ENCODE results near the gene KCNC1. TPM values are rescaled to one million over a fixed set of nuclear protein-coding genes. Genes with fewer than 3 reads are reported as not detected.

KCNC1 gene
- total RNA-seq, 1 experiment from 2014 or later, result 0.20 TPM

GRCh38 chr11:17782145-17782544, 47.6 kb downstream of the KCNC1 start:
- Mint-ChIP-seq H3K36me3 (no peaks in the 10 kb centered on the region), H3K27ac (no peak overlapping the region), H3K9me3 (no peaks in the 10 kb centered on the region), H3K4me3 (no peak overlapping the region), H3K27me3 (ENCODE audit: low read depth) (no peaks in the 10 kb centered on the region), H3K4me1 (no peaks in the 10 kb centered on the region)
- DNase-seq (ENCODE audit: low spot score) (no peak), ATAC-seq (no peak)
- TF ChIP-seq NR3C1 (CRISPR knock-in tag; conservative IDR thresholded peaks at IDR 0.05; ENCODE audit: low read depth), result no peak
- ChIA-PET POLR2A (no interaction called here), CTCF (interaction anchor here (1.6 to 6.4 kb wide), 2 partner anchors 15 to 124 kb away, joined by 7 to 48 read pairs; no protein-coding TSS in a partner anchor)

GRCh38 chr11:17782603-17783337, 48.2 kb downstream of the KCNC1 start:
- H3K4me3 Mint-ChIP-seq, result no peak overlapping the region
- H3K9me3 Mint-ChIP-seq, result no peaks in the 10 kb centered on the region
- ATAC-seq (no peak), DNase-seq (ENCODE audit: low spot score) (no peak)
- H3K36me3 Mint-ChIP-seq, result no peaks in the 10 kb centered on the region
- H3K4me1 Mint-ChIP-seq, result no peaks in the 10 kb centered on the region
- ChIA-PET CTCF (interaction anchor here (1.6 to 6.4 kb wide), 2 partner anchors 15 to 123 kb away, joined by 7 to 48 read pairs; no protein-coding TSS in a partner anchor), POLR2A (no interaction called here)
- no peak overlapping the region for H3K27ac Mint-ChIP-seq
- no peaks in the 10 kb centered on the region for H3K27me3 Mint-ChIP-seq (ENCODE audit: low read depth)
- no peak for TF ChIP-seq CDX4 (CRISPR knock-in tag; IDR thresholded peaks at IDR 0.05; ENCODE audit: borderline replicate concordance)
- TF ChIP-seq CREB1 (CRISPR knock-in tag; IDR thresholded peaks at IDR 0.05), result no peak
- no peak for TF ChIP-seq ZNF532 (CRISPR knock-in tag; IDR thresholded peaks at IDR 0.05; ENCODE audit: borderline replicate concordance)
- TF ChIP-seq ZNF219 (CRISPR knock-in tag; IDR thresholded peaks at IDR 0.05; ENCODE audit: borderline replicate concordance), result no peak
- TF ChIP-seq FOXK1 (CRISPR knock-in tag; IDR thresholded peaks at IDR 0.05), result no peak
- no peak for TF ChIP-seq ZNF121 (CRISPR knock-in tag; IDR thresholded peaks at IDR 0.05)
- no peak for TF ChIP-seq USF1 (CRISPR knock-in tag; IDR thresholded peaks at IDR 0.05)
- no peak for TF ChIP-seq MYBL2 (CRISPR knock-in tag; IDR thresholded peaks at IDR 0.05)
- TF ChIP-seq GABPB1 (CRISPR knock-in tag; IDR thresholded peaks at IDR 0.05), result no peak
- TF ChIP-seq FOXP1 (CRISPR knock-in tag; IDR thresholded peaks at IDR 0.05; ENCODE audit: borderline replicate concordance), result no peak
- TF ChIP-seq GRHL2 (CRISPR knock-in tag; IDR thresholded peaks at IDR 0.05; ENCODE audit: insufficient replicate concordance, severe bottlenecking), result no peak
- TF ChIP-seq ZNF263 (CRISPR knock-in tag; IDR thresholded peaks at IDR 0.05; ENCODE audit: low read depth), result no peak
- TF ChIP-seq TEAD1 (CRISPR knock-in tag; IDR thresholded peaks at IDR 0.05), result no peak
- no peak for TF ChIP-seq NFYB (CRISPR knock-in tag; conservative IDR thresholded peaks at IDR 0.05; ENCODE audit: low read depth)
- TF ChIP-seq SMAD3 (CRISPR knock-in tag; IDR thresholded peaks at IDR 0.05; ENCODE audit: borderline replicate concordance), result no peak
- TF ChIP-seq OVOL2 (CRISPR knock-in tag; IDR thresholded peaks at IDR 0.05; ENCODE audit: borderline replicate concordance), result no peak
- TF ChIP-seq ZNF671 (CRISPR knock-in tag; IDR thresholded peaks at IDR 0.05), result no peak
- no peak for TF ChIP-seq ATF6 (CRISPR knock-in tag; IDR thresholded peaks at IDR 0.05)
- TF ChIP-seq SOX15 (CRISPR knock-in tag; IDR thresholded peaks at IDR 0.05), result no peak
- no peak for TF ChIP-seq E2F5 (CRISPR knock-in tag; IDR thresholded peaks at IDR 0.05)
